Measurements from ENCODE around the gene PRKCZ.
A peak's percentile ranks its signal among the peaks of the same experiment; 100 is the strongest.

The PRKCZ gene

DNA sequence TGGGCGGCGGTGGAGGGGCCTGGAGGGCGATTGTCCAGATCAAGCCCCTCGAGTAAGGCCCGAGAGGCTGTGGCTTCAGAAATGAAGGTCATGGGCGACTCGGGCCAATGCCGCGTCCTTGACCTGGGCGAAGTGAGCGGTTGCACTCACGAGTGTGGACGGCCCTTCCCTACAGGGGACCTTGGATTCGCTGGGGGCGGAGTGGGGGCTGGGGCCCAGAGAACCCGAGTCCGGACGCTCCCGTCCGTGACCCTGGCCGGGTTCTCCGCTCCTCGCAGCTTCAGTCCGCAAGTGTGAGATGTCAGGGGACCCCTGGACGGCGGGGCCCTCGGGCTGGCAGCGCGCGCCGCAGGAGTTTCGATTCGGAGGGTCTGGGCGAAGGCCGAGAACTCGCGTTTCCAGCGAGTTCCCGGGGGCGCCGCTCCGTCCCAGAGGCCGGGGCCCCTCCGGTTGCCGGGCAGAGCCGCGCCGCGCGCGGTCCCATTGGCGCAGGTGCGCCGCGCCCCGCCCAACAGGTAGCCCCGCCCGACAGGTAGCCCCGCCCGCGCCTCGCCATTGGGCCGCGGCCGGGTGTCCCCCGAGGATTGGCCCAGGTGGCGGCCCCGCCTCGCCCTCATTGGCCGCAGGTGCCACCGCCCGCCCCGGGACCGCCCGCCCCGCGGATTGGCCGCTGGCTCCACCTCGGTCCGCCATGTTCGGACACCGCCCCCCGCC lies at the start of gene PRKCZ:
TSS of gene PRKCZ (plus strand) at position 694 of the 714 bp plus-strand sequence. CDS start 220 bp downstream, outside the sequence.
- DNase-seq = peak; percentile 90

- DNase-seq = no peak
Measured at GRCh38 chr1:2000432-2000831, 49.8 kb upstream of the PRKCZ start.

DNA sequence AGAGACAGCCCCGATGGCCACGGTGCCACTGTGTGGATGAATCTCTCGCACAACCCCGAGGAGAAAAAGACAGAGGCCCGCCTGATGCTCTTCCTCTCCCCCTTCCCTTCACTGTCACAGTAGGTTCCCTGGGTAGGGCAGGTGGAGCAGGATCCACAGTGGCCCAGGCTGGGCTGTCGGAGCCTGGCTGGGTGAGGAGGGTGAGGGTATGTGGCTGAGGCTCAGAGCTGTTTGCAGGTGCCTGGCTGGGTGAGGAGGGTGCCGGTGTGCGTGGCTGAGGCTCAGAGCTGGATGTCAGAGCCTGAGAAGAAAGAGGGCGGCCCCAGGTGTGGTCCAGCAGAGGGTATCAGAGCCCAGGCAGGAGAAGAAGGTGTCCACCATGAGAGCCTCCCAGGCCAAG lies 49.4 kb upstream of the PRKCZ start:
- no peak for DNase-seq

GRCh38 chr1:2001773-2002411 lies 48.3 kb upstream of the PRKCZ start:
- no peak for DNase-seq

DNA sequence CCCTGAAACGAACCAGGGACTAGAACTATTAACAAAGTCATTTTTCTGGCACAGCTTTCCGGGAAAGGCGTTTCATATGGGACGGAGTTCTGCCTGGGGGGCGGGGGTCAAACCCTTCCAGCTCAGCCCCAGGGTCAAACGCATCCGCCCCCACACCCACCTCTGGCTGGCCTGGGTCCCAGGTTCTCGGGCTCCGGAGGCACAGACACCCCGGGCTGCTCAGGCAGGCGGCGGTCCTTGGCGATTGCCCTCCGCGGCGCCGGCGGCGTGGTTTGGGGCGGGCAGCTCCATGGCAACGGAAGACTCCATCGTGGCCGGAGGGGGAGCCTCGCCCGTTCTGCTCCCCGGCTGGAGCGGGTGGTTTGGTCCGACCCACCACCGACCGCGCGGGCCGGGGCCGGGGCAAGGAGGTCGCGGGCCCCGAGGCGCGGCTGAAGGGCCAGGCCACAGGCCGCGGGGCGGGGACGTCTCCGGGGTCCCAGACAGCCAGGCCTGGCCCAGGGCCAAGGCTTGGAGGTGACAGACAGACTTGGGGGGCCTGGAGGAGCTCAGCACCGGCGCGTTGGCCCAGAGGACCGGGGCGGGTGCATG lies 46.6 kb upstream of the PRKCZ start, which contains the start of gene CFAP74:
TSS of gene CFAP74 (minus strand) at position 246 of the 591 bp plus-strand sequence. CDS start 12,830 bp downstream, outside the sequence.
- peak; percentile 36 for DNase-seq

- no peak for DNase-seq
Measured at GRCh38 chr1:2004856-2005255, 45.4 kb upstream of the PRKCZ start.

GRCh38 chr1:2009101-2010053 lies 40.8 kb upstream of the PRKCZ start:
- DNase-seq = no peak

DNA sequence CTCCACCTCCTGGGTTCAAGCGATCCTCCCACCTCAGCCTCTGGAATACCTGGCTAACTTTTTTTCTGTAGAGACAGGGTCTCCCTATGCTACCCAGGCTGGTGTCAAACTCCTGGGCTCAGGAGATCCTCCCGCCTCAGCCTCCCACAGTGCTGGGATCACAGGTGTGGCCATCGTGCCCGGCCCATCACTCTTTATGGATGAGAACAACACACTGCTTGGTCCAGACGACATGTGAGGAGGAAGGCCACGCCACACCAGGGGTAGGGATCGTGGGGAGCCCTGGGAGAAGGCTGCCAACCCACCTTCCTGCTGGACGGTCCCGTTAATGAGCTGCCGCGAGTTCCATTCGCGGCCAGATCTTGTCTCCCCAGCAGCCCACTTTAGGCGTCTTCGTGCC lies 36.0 kb upstream of the PRKCZ start:
- DNase-seq = no peak

GRCh38 chr1:2014741-2015735 lies 35.2 kb upstream of the PRKCZ start:
- DNase-seq = no peak

- DNase-seq = no peak
Measured at GRCh38 chr1:2016123-2016522, 34.1 kb upstream of the PRKCZ start.

DNA sequence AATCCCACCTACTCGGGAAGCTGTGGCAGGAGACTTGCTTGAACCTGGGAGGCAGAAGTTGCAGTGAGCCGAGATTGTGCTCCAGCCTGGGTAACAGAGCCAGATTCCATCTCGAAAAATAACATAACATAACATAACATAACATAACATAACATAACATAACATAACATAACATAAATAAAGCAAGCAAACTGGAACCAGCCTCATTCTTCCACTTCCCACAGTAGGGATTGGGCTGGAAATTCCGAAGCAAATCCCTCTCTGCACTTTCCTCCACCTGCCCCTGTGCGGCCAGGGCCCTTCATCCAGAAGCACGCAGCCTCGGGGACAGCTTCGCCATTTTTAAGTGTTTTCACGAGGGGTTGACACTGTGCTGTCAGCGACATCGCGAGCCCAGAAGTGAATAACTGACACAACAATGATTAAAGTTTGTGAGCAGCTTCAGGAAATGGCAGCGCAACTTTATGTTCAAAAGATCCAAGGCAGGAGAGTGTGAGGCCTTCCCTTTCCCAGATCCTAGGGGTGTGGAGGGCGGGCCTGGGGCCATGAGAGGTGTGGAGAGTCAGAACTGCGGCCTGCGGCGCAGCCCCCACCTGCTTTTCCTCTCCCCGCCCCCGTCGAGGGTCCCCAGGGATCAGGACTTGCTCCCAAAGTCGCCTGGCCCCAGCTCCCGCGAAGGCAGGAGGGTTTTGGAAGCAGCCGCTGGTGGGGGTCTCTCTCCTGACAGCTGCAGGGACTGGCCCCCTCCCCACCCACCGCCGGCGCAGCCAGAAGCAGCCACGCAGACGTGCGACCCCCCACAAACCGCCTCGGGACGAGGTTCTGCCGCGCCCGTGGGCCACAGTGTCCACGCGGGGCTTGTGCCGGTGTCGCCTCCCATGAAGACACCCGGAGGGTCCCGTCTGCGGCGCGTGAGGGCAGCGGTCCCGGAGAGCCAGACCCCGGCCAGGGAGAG lies 31.7 kb upstream of the PRKCZ start:
- no peak for DNase-seq

- DNase-seq = peak; percentile 18
Measured at GRCh38 chr1:2019172-2019543, 31.1 kb upstream of the PRKCZ start, which contains the start of gene GABRD. Gene GABRD, plus strand, starts transcription at chr1:2019345. Its CDS starts 79 bp downstream, at chr1:2019424.

DNA sequence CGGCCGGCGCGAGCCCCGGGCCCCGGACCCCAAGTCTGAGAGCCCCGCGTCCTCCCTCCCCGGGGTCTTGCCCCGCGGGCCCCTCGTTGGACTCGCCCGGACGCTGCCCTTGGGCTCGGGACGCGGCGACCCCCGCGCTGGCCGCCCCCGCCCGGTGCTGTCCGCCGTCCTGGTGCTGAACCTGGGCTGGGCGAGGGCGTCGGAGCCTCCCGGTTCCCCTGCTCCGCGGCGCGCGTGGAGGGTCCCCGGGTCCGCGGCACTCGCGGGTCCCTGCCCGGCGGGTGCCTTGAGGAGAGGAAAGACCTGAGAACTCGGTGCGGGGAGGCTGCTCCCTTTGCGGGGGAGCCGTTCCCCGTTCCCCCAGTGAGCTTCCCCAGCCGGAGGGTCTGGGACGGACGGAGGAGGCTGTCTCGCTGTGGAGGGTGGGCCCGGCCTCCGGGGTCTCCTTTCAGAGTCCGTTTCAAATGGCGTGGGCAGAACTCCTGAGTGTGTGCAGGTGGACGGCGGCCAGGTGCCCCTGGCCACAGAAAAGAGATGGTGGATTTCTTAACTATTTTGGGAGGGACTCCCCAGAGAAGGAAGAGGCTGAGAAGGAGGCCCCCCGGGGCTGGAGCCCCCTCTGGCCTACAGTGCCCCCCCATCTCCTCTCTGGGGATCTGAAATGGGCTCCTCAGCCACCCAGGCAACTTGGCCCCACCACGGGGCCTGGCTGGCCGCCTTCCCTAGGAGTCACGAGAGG lies 30.5 kb upstream of the PRKCZ start:
- DNase-seq = peak; percentile 5

DNA sequence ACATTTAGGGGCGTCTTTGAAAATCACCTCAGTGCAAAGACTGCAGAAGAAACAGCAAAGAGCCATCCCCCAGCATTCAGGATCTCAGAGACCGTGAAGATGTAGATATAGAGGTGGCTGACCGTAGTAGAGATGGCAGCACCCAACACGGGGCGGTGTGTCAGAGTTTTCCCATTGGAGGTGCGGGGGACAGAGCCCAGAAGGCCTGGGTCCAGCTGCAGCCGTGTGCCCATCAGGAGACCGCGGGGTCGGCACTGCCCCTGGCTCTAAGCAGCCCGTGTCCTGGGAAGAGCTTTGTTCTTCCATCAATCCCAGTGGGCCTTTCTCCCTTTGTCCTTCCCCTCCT lies 29.9 kb upstream of the PRKCZ start:
- no peak for DNase-seq

DNA sequence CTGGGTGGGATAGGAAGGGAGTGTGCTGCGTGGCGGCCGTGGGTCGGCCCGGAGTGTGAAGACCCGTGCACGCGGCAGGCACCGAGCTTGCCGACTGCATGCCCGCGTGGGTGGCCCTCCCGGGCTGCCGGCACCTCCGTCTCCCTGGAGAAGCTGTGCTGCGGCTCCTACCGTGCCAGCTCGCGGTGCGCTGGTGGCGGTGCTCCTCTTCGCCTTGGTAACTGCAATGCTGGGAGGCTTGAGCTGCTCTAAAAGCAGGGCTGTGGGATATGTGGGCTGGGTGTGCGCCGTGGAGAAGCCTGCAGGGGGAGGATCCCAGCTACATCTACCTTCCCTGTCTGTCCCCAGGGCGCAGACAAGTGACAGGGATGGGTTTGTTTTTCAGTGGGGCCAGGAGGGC lies 28.7 kb upstream of the PRKCZ start:
- no peak for DNase-seq

- no peak for DNase-seq
Measured at GRCh38 chr1:2022063-2022770, 28.0 kb upstream of the PRKCZ start.

- DNase-seq = no peak
Measured at GRCh38 chr1:2023187-2023586, 27.0 kb upstream of the PRKCZ start.

DNA sequence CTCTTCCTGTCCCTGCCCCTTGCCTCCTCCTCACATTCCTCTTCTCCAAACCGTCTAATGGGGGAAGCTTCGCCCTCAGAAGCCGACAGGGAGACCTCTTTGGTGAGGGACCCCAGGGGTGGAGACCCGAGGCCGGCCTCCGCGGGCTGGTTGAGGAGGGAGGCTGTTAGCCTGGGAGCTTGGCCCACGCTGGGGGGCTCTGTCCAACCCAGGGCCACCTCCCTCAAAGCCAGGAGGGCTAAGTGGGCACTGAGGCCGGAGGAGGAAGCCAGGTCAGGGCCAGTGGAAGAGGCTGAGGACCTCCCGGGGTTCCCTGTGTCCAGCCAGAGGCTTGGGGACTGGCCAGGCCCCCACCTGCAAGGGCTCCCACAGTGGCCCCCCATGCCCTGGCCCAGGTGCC lies 25.8 kb upstream of the PRKCZ start:
- DNase-seq = no peak

- DNase-seq = no peak
Measured at GRCh38 chr1:2024887-2025286, 25.3 kb upstream of the PRKCZ start.

Measured in NCI-H2227 treated with DMSO at 0.1 percent for 48 hours (cell line).